Stimulated activated naive CD8-positive, alpha-beta T cell treated with anti-CD3 and anti-CD28 coated beads, Interleukin-15, amount 100 ng/mL, for 72 hours (primary cell): ENCODE data around the gene LRP8.

ENCODE experiments used
- ATAC-seq: fragments of 150-1000 bp; cut with Tn5 transposase; 2 replicates; pipeline ENCODE4 v1.10.0; 2021; ENCODE audit warnings: mild to moderate bottlenecking, moderate library complexity
- DNase-seq, 2 donors: peaks; one replicate each; pipeline ENCODE4 v3.0.0; 2021 to 2022
- H3K27ac Mint-ChIP-seq, 2 donors: one replicate each; pipeline ENCODE4 v1.8.0; 2022; ENCODE audit warnings: mild to moderate bottlenecking in 2 of 2, mixed read lengths in 2 of 2, moderate library complexity in 2 of 2
- H3K27me3 Mint-ChIP-seq: one replicate; pipeline ENCODE4 v1.8.0; 2022; ENCODE audit warnings: mixed read lengths
- H3K4me1 Mint-ChIP-seq: one replicate; pipeline ENCODE4 v1.8.0; 2022; ENCODE audit warnings: mild to moderate bottlenecking, mixed read lengths
- H3K4me3 Mint-ChIP-seq, 2 donors: one replicate each; pipeline ENCODE4 v1.8.0; 2022; ENCODE audit warnings: mild to moderate bottlenecking in 2 of 2, mixed read lengths in 2 of 2, moderate library complexity in 1 of 2
- H3K9me3 Mint-ChIP-seq, 2 donors: one replicate each; pipeline ENCODE4 v1.8.0; 2022; ENCODE audit warnings: mixed read lengths in 2 of 2

Gene LRP8

DNA sequence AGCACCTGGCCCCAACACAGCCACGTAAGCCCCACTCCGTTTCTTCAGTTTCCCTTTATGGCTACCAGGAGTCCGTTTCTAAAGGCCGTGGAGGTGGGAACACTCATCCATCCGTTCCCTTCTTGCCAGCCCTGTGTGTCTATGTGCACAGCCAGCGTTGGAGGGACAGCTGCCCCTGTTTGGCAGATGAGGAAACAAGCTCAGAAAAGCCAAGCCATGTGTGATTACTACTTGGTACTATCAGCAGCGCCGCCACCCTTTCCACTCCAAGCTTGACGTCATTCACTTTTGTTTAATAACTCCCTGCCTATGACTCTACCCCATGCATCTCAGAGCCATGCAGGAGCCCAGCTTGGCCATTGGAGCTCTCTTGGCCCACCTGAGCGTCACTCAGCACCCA lies 3.5 kb downstream of the LRP8 start:
- peaks cover 64% of the 10 kb centered on the region for H3K4me1 Mint-ChIP-seq
- no peaks in the 10 kb centered on the region for H3K9me3 Mint-ChIP-seq
- ATAC-seq (no peak), DNase-seq (no peak)
- H3K4me3 Mint-ChIP-seq: peak overlapping the region in 1 of 2 donors; percentile 1
- H3K27ac Mint-ChIP-seq: peak overlapping the region in 1 of 2 donors; percentile 54
- no peaks in the 10 kb centered on the region for H3K27me3 Mint-ChIP-seq

DNA sequence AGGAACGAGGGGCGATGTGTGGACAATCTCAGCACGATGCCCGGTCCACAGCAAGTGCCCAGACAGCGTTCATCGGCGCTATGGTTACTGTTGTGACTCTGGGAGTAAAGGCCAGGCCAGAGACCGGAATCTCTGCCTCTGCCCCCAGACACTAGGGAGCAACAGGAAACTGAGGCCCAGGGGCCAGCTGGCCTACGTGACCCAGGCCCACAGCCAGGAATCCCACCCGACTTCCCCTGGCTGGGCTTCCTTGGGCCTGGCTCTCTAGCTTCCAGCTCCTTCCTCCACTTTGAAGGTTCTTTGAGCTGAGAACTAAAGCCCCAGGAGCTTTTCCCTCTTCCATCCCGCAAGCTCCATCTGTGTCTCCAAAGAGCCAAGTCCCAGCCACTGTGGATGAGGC lies 4.6 kb downstream of the LRP8 start:
- H3K27ac Mint-ChIP-seq: peak overlapping the region in 1 of 2 donors; percentile 61
- no peak for ATAC-seq
- no peak overlapping the region for H3K4me3 Mint-ChIP-seq
- no peaks in the 10 kb centered on the region for H3K27me3 Mint-ChIP-seq
- H3K4me1 Mint-ChIP-seq: peaks cover 56% of the 10 kb centered on the region
- no peaks in the 10 kb centered on the region for H3K9me3 Mint-ChIP-seq
- no peak for DNase-seq

DNA sequence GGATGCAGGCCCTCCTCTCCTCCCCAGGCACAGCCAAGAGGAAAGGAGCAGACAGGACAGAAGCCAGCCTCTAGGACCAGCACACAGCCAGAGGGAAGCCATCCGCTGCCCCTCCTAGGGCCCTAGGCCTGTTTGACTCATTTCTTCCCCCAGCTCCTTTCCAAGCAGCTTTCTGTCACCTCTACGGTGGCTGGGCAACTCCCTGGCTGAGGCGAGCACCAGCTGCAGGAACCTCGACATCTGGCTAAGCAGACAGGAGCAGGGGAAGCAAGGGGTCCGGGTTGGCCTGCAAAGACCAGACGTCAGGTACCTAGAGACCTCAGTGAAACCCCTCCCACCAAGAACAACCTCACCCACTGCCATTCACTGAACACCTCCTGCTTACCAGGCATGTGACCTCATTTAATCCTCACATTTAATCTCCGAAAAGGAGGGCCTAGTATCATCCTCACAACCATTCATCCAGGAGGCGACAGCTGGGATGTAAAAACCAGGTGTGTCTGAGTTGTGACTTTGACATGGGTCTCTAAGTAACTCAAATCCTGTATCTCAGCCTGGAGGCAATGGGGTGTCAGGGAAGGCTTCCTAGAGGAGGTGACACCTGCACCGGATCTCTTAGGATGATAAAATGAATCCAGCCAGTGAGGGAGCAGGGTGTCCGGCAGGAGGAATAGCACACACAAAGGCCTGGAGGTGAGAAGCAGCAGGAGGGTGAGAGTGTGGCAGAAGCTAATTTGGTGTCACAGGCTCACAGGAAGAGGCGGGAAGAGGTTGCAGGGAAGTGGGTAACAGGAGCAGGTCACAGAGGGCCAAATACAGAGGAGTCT lies 5.9 kb downstream of the LRP8 start:
- Mint-ChIP-seq H3K4me3 (no peak overlapping the region), H3K4me1 (peaks cover 63% of the 10 kb centered on the region), H3K9me3 (no peaks in the 10 kb centered on the region), H3K27ac (peak overlapping the region; percentile 52 to 86), H3K27me3 (no peaks in the 10 kb centered on the region)
- DNase-seq (no peak), ATAC-seq (no peak)

DNA sequence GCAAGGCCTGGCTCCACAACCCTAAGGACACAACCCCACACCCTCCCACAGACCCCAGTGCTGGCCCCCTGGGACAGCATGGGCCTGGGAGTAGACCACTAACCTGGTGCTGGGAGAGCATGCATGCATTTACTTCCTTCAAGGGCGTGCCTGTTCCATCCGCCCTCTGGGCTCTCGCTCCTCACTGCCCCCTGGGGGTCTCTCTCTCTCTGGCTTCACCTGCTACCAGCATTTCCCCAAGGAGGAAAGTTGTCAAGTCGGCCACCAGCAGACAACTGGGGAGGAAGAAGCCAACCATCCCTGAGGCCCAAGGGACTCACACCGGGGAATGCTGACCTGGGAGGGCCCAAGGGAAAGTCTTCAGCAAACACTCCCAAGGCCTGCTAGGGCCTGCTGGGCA lies 6.5 kb downstream of the LRP8 start:
- Mint-ChIP-seq H3K9me3 (no peaks in the 10 kb centered on the region), H3K4me1 (peaks cover 68% of the 10 kb centered on the region), H3K4me3 (no peak overlapping the region), H3K27ac (peak overlapping the region in 1 of 2 donors; percentile 34), H3K27me3 (no peaks in the 10 kb centered on the region)
- DNase-seq: no peak
- ATAC-seq: no peak

DNA sequence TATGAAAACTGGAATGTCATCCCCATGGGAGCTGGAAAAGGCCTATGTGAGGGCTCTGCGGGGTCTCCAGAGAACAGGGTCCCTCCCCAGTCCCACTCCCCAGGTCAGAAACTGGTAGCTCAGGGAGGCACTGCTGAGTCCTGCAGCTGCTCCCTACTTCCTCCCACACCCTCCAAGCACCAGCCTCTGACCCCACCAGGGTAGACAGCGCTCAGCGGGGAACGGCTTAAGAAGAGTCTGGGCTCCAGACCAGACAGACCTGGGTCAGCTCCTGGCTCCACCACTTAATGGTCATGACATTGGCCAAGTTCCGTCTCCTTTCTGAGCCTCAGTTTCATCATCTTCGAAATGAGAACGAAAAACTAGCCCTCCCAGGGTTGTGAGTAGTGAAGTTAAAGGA lies 7.2 kb downstream of the LRP8 start:
- Mint-ChIP-seq H3K27ac (no peak overlapping the region), H3K4me3 (no peak overlapping the region), H3K27me3 (no peaks in the 10 kb centered on the region), H3K4me1 (peaks cover 65% of the 10 kb centered on the region), H3K9me3 (no peaks in the 10 kb centered on the region)
- ATAC-seq: no peak
- DNase-seq: no peak

DNA sequence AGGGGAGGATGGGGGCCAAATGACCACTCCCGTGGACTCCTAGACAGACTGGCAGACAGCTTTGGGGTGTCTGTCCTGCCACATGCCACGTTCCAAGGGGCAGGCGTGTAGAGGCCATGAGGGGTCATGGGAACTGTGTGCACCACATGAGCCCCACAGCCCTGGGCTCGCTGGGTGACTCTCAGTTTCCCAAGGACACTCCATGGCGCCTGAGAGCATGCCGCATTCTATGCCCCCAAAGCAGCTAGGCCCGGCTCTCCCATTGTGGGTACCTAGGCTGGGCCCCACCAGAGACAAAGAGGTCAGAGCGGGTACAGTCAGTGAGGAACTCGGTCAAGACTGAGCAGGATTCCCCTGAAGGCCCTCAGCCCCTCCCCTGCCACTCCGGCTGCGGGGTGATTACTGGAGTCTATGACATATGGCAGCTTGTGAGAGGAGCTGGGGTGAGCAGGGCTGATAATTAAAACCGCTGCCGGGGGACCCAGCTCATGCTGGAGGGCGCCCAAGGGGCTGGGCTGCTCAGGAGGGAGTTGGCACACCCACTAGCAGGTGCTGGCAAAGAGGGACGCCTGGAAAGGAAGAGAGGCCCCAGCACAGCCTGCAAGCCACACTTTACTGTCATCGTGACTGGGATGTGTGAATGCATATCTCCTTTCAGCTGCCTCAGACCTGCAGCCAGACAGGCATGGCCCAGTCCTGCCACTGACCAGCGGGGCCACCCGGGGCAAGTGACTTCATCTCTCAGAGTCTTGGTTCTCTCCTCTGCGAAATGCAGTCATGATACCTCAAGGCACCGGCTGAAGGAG lies 8.4 kb downstream of the LRP8 start:
- H3K4me1 Mint-ChIP-seq: peaks cover 57% of the 10 kb centered on the region
- ATAC-seq (no peak), DNase-seq (no peak)
- H3K9me3 Mint-ChIP-seq: no peaks in the 10 kb centered on the region
- H3K4me3 Mint-ChIP-seq: no peak overlapping the region
- peak overlapping the region in 1 of 2 donors; percentile 36 for H3K27ac Mint-ChIP-seq
- H3K27me3 Mint-ChIP-seq: no peaks in the 10 kb centered on the region

DNA sequence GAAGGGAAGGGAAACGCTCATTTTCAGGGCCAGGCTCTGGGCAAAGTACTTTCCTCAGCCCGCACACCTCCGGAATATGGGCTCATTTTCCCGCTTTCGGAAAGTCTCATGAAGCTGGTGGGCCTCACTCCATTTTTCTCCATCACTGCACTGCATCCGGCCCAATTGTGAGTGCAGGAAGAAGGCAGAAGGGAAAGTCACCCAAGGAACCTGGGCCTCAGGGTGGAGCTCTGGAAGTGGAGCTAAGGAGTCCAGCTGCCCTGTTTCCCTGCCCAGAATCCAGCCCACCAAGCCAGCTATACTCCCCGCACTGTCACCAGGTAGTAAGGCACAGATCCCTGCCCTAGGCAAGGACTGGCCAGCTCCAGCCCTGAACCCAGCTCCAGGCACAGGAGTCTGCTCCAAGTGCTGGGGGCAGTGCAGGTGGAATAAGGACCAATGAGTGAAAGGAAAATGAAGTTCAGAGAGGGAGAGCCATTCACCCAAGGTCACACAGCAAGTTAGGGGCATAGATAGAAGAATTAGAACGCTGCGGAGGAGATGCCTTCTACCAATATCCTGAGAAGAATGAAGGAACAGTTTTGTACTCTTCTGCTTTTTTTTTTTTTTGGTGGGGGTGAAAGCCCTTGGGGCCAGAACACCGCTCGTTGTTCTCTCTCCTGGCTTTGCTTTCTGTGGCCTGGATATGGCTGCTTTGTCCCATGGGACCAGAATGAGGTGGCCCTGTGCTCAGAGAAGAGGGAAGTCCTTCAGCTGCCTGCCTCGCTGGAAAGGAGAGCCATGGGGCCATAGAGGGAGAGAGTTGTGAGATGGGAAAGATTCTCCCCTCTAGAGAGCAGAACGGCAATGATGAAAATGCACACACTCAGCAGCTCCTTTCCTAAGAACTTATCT lies 10.0 kb downstream of the LRP8 start:
- H3K27ac Mint-ChIP-seq: peak overlapping the region; percentile 49 to 82
- peaks cover 47% of the 10 kb centered on the region for H3K4me1 Mint-ChIP-seq
- H3K9me3 Mint-ChIP-seq: no peaks in the 10 kb centered on the region
- DNase-seq (no peak), ATAC-seq (no peak)
- H3K27me3 Mint-ChIP-seq: no peaks in the 10 kb centered on the region
- no peak overlapping the region for H3K4me3 Mint-ChIP-seq

DNA sequence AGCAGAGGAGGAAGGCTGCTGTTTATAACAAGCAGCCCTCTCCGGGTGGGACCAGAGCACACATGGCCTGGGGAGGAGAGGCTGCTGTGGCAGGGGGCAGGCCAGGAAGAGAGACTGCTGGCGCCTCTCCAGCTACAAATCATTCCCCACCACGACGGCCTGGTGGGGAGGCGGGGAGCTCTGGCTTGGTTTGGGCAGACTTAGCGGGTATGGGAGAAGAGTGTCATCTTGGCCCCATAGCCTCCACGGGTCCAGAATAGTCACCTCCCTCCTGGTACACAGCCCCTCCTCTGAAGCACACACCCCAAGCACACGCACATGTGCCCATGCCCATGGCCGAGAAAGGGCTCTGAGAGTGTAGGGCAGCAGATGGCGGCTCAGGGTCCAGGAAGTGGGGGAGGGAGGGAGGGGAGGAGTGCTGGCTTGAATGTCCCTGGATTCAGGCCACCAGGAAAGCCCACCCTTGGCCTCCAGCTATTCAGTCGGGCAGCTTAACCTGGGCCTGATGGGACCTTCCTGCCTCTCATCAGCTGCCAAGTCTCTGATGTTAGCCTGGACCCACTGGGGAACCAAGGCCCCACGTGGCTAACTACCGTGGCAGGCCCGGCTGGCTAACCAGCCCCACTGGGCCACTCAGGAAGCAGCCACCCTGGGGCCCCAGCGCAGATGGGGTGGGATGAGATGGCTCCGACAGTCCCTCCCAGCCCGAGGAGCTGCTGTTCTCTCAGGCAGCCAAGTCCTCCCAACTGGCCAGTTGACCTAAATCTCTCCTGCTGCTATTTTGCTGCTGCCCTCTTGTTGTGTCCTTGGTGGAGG lies 10.9 kb downstream of the LRP8 start:
- DNase-seq: no peak
- H3K9me3 Mint-ChIP-seq: no peaks in the 10 kb centered on the region
- no peaks in the 10 kb centered on the region for H3K27me3 Mint-ChIP-seq
- H3K4me1 Mint-ChIP-seq: peaks cover 38% of the 10 kb centered on the region
- no peak for ATAC-seq
- H3K27ac Mint-ChIP-seq: peak overlapping the region in 1 of 2 donors; percentile 82
- H3K4me3 Mint-ChIP-seq: no peak overlapping the region

DNA sequence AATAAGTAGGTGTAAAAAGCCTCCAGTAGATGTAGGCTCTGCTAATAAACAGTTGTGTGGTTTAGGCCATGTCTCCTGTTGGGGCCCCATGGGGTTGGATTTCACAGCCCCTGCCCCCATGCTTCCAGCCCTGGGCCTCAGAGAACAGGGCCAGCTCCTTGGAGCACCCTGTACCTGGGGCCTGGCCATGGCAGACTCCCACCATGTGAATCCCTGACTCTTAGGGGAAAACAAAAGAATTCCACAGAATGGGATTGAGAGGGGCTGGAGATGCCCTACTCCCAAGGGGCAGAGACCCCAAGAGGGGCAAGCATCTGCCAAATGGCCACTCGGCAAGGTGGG lies 11.5 kb downstream of the LRP8 start:
- Mint-ChIP-seq H3K27me3 (no peaks in the 10 kb centered on the region), H3K9me3 (no peaks in the 10 kb centered on the region), H3K4me1 (peaks cover 38% of the 10 kb centered on the region), H3K4me3 (no peak overlapping the region), H3K27ac (no peak overlapping the region)
- DNase-seq (no peak), ATAC-seq (no peak)

DNA sequence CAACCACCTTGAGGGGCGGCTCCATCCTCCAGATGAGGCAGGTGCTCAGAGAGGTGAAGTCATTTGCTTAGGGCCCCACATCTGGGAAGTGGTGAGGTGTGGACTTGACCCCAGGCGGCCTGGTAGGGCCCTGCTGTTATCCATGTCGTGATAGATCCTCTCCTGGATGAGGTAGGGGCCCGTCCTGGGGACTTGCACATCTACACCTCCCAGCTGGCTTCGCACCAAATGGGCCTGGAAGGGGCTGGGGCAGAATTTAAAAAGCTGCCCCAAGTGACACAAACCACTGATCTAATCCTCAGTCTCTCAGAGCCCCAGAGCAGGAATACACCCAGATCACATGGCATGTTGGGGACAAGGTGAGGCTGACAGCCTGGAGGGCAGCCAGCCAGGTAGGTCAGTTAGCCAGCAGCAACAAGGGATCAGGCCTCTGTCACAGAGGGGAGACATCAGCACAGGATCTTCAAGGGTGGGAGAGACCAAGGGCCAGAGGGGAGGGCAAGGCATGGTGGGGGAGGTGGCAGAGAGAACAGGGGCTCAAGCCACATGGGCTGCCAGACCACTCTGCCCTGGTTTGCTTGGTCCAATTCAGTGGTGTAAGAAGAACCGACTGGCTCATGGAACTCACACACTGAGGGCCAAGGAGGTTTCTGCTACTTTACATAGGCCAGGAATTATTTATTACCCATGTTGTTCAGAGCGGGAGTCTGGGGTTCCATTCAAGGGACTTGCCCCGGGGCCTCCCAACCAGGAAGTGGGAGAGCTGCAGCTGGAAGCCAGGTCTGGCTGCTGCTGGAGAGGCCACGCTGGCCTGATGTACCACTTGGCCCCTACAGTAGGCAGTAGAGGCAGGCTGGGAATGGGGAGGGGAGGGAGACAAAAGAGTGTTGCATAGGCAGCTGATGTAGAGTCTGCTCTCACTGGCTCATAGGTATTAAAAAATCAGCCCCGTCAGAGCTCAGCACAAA lies 12.1 kb downstream of the LRP8 start:
- Mint-ChIP-seq H3K27ac (peak overlapping the region in 1 of 2 donors; percentile 92), H3K9me3 (no peaks in the 10 kb centered on the region), H3K4me1 (peaks cover 37% of the 10 kb centered on the region), H3K4me3 (no peak overlapping the region), H3K27me3 (no peaks in the 10 kb centered on the region)
- no peak for ATAC-seq
- no peak for DNase-seq

DNA sequence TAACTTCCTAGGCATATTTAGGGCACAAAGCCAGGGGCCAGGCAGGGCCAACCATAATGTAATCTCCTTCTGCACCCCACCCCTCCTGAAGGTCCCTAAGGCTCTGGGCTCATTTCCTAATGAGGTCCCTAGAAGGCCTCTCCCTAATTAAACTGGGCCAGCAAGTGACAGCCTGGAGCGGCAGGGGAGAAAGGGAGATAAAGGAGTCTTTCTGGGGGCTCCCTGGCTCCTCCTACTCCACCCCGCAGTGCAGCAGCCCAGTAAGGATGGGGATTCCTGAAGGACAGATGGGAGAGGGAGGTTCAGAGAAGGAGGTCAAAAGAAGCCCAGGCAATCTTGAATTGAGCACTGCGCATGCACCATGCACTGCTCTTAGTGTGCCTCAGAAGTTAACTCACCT lies 12.8 kb downstream of the LRP8 start:
- peak overlapping the region in 1 of 2 donors; percentile 76 for H3K27ac Mint-ChIP-seq
- no peak for DNase-seq
- ATAC-seq: no peak
- H3K9me3 Mint-ChIP-seq: no peaks in the 10 kb centered on the region
- H3K27me3 Mint-ChIP-seq: no peaks in the 10 kb centered on the region
- H3K4me3 Mint-ChIP-seq: no peak overlapping the region
- H3K4me1 Mint-ChIP-seq: peaks cover 44% of the 10 kb centered on the region

DNA sequence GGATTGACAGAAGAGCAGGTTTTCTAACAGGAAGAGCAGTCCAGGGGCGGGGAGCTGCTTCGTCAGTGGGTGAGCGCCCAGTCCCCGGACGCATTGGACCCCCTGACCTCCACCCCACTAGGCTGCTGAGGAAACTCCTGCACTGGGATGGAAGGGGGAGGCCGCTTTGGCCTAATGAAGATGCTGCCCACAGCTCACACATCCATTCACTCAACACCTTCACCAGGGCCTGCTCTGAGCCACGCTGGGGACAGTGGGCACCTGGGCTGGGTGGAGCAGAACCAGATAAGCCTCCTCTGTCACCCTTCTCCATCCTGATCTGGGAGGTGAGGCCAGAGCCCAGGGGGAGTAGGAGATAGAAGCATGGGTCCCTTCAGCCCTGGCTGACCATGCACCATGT lies 13.3 kb downstream of the LRP8 start:
- no peak for ATAC-seq
- Mint-ChIP-seq H3K4me3 (no peak overlapping the region), H3K4me1 (peaks cover 46% of the 10 kb centered on the region), H3K27ac (peak overlapping the region in 1 of 2 donors; percentile 76), H3K27me3 (no peaks in the 10 kb centered on the region), H3K9me3 (no peaks in the 10 kb centered on the region)
- no peak for DNase-seq

DNA sequence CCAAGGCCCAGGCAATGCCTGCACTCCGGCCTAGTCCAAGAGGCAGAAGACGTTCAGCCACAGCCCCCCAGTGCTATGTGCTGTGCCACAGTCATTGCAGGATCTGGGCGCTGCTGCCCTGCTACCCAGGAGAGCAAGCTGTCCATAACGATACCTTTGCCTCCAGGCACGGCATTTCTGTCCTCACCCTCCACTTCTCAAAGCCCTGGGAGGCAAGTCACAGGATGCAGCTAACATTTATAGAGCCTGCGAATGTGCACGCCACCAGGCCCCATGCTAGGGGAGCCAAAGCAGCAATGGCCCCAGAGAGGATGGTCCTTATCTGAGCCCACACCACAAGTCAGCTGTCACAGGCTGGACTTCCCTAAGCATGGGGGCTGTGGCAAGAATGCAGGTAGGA lies 13.8 kb downstream of the LRP8 start:
- H3K27me3 Mint-ChIP-seq: no peaks in the 10 kb centered on the region
- peak overlapping the region; percentile 8 to 72 for H3K27ac Mint-ChIP-seq
- H3K9me3 Mint-ChIP-seq: no peaks in the 10 kb centered on the region
- no peak for ATAC-seq
- DNase-seq: no peak
- H3K4me3 Mint-ChIP-seq: no peak overlapping the region
- peaks cover 46% of the 10 kb centered on the region for H3K4me1 Mint-ChIP-seq

DNA sequence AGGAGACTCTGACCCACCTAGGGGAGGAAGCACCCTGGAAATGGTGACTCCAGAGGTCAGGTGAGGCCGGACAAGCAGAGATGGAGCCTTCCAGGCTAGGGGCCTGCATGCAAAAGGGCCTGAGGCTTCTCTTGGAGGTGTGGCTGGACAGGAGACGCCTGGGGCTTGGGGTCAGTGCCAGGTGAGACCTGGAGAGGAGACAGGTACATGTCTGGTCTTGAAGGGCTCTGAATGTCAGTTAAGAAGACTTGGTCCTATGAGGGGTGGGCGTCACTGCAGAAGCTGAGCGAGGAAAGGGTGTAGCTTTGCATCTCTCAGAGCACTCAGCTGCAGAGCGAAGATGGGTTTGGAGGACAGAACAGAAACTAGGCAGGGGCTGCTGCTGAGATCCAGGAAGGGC lies 14.3 kb downstream of the LRP8 start:
- no peak overlapping the region for H3K4me3 Mint-ChIP-seq
- no peaks in the 10 kb centered on the region for H3K27me3 Mint-ChIP-seq
- peak overlapping the region in 1 of 2 donors; percentile 15 for H3K27ac Mint-ChIP-seq
- ATAC-seq (no peak), DNase-seq (no peak)
- no peaks in the 10 kb centered on the region for H3K9me3 Mint-ChIP-seq
- H3K4me1 Mint-ChIP-seq: peaks cover 46% of the 10 kb centered on the region
